ENCODE data around the gene PIAS4. TPM values are rescaled to one million over a fixed set of nuclear protein-coding genes. Genes with fewer than 3 reads are reported as not detected.

Gene PIAS4
- total and polyA plus RNA-seq, 9 of the 15 experiments (the other 6 are each of a cell fraction or from before 2014, with no cell fraction given): 0.27 to 34.9 (median 14.4) TPM

DNA sequence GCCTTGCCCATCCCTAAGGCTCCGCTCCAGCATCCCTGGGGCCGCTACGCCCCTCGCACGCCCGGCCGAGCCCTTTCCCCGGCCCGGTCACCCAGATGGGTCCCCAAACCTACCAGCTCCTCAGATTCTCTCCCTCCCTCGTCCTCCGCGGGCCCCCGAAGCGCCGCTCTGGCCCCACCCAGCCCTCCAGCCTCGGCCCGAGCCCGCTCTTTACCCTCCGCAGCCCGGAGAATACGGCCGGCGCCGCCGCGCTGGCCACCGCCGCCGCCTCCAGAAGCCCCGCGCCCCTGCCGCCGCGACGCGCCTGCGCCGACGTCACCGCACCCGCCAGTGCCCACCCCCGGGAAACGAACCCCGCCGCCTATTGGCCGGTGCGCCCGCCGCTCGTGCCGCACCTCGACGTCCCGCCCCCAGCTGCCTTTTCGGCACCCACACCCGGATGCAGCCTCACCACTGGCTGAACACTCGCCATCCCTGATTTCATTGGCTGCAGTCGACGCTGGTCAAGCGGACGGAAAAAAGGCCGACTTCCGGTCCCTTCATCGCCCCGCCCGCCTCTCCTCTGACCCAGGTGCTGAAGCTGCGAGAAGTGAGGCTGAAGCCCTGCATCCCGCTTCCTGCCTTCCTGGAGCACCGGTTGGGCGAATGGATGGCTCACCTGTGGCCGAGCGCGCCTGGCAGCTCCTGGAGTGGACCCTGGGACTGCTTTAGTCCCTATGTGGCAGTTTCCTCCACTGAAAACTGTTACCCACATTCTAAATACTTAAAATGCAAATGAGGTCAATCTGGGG, 36.5 kb upstream of the PIAS4 start, which contains the start of gene DAPK3 (continued):
- TF ChIP-seq ZBTB40 (IDR thresholded peaks at IDR 0.05) (peak; percentile 95), ZBTB40 (CRISPR knock-in tag; IDR thresholded peaks at IDR 0.05) (no peak), MBD2 (IDR thresholded peaks at IDR 0.05; ENCODE audit: borderline replicate concordance, low read depth) (peak; percentile 95), YBX1 (IDR thresholded peaks at IDR 0.05) (no peak), GABPA (tag; conservative IDR thresholded peaks at IDR 0.05; ENCODE audit: low read depth) (peak; percentile 96), MEIS2 (IDR thresholded peaks at IDR 0.05; ENCODE audit: partially characterized antibody) (peak; percentile 55), FOSL1 (tag; conservative IDR thresholded peaks at IDR 0.05) (no peak), FOXA1 (IDR thresholded peaks at IDR 0.05; ENCODE audit: borderline replicate concordance) (no peak), PHF20 (IDR thresholded peaks at IDR 0.05; ENCODE audit: partially characterized antibody) (peak; percentile 15), HDAC1 (IDR thresholded peaks at IDR 0.05) (peak in 1 of 2 experiments; percentile 58; a peak in 2 of 4 replicates), SNIP1 (IDR thresholded peaks at IDR 0.05; ENCODE audit: low read depth) (no peak), ZNF12 (CRISPR knock-in tag; IDR thresholded peaks at IDR 0.05) (no peak), RBM25 (IDR thresholded peaks at IDR 0.05; ENCODE audit: low read depth, low read length, severe bottlenecking) (peak; percentile 98)
- TF ChIP-seq, protein P1, sequence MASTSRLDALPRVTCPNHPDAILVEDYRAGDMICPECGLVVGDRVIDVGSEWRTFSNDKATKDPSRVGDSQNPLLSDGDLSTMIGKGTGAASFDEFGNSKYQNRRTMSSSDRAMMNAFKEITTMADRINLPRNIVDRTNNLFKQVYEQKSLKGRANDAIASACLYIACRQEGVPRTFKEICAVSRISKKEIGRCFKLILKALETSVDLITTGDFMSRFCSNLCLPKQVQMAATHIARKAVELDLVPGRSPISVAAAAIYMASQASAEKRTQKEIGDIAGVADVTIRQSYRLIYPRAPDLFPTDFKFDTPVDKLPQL (IDR thresholded peaks at IDR 0.05; ENCODE audit: extremely low read depth, insufficient read length): no peak
- TF ChIP-seq, protein P2, sequence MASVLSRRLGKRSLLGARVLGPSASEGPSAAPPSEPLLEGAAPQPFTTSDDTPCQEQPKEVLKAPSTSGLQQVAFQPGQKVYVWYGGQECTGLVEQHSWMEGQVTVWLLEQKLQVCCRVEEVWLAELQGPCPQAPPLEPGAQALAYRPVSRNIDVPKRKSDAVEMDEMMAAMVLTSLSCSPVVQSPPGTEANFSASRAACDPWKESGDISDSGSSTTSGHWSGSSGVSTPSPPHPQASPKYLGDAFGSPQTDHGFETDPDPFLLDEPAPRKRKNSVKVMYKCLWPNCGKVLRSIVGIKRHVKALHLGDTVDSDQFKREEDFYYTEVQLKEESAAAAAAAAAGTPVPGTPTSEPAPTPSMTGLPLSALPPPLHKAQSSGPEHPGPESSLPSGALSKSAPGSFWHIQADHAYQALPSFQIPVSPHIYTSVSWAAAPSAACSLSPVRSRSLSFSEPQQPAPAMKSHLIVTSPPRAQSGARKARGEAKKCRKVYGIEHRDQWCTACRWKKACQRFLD (CRISPR knock-in tag; IDR thresholded peaks at IDR 0.05): no peak
